ENCODE results near the gene DIS3L2.

The DIS3L2 gene

GRCh38 chr2:232001073-232001472 lies 39.6 kb downstream of the DIS3L2 start:
- no peak overlapping the region for H3K4me3 ChIP-seq
- no peak for TF ChIP-seq Cebpa-rat (IDR thresholded peaks at IDR 0.05)
- no peak overlapping the region for H3K4me2 ChIP-seq

GRCh38 chr2:232006253-232006652 lies 44.7 kb downstream of the DIS3L2 start:
- Histone ChIP-seq H3K9ac (no peak overlapping the region), H3K27me3 (no peaks in the 10 kb centered on the region), H4K20me1 (peaks cover 36% of the 10 kb centered on the region), H3K27ac (no peak overlapping the region), H3K4me1 (no peaks in the 10 kb centered on the region), H3K4me2 (no peak overlapping the region), H3K4me3 (no peak overlapping the region), H3K36me3 (peaks cover 12% of the 10 kb centered on the region), H3K9me3 (0 out of 2 replicates have a peak, but pooled peaks cover 5% of the 10 kb centered on the region)
- TF ChIP-seq Cebpa-rat (IDR thresholded peaks at IDR 0.05) = no peak

More at GRCh38 chr2:232001073-232001472, 39.6 kb downstream of the DIS3L2 start:
- Histone ChIP-seq H3K9me3 (0 out of 2 replicates have a peak, but pooled peaks cover 5% of the 10 kb centered on the region), H3K4me1 (peaks cover 1% of the 10 kb centered on the region), H3K9ac (no peak overlapping the region), H3K27ac (no peak overlapping the region), H4K20me1 (peaks cover 29% of the 10 kb centered on the region), H3K27me3 (no peaks in the 10 kb centered on the region), H3K36me3 (no peaks in the 10 kb centered on the region; the same call in 1 of the 2 replicates)

- Histone ChIP-seq H3K27me3 (no peaks in the 10 kb centered on the region), H3K36me3 (peaks cover 18% of the 10 kb centered on the region), H3K4me2 (no peak overlapping the region), H3K9ac (no peak overlapping the region), H3K9me3 (0 out of 2 replicates have a peak, but pooled peaks cover 5% of the 10 kb centered on the region), H3K4me3 (no peak overlapping the region), H3K4me1 (peaks cover 14% of the 10 kb centered on the region), H3K27ac (no peak overlapping the region), H4K20me1 (peaks cover 36% of the 10 kb centered on the region; the same call in 1 of the 2 replicates)
- TF ChIP-seq Cebpa-rat (IDR thresholded peaks at IDR 0.05) = no peak
Observed at GRCh38 chr2:232008907-232009638, 47.6 kb downstream of the DIS3L2 start.

- peaks cover 21% of the 10 kb centered on the region for H3K36me3 ChIP-seq
- no peak overlapping the region for H3K27ac ChIP-seq
- 0 out of 2 replicates have a peak, but pooled peaks cover 1% of the 10 kb centered on the region for H3K9me3 ChIP-seq
- H3K4me2 ChIP-seq = no peak overlapping the region
- TF ChIP-seq Cebpa-rat (IDR thresholded peaks at IDR 0.05) = no peak
- no peak overlapping the region for H3K9ac ChIP-seq
- H3K27me3 ChIP-seq = no peaks in the 10 kb centered on the region
- H4K20me1 ChIP-seq = peaks cover 36% of the 10 kb centered on the region; the same call in 1 of the 2 replicates
- peaks cover 16% of the 10 kb centered on the region for H3K4me1 ChIP-seq
- no peak overlapping the region for H3K4me3 ChIP-seq
Observed at GRCh38 chr2:232009639-232010274, 48.2 kb downstream of the DIS3L2 start.

GRCh38 chr2:232013701-232014353 lies 52.3 kb downstream of the DIS3L2 start:
- H3K27ac ChIP-seq = no peak overlapping the region
- H3K9ac ChIP-seq = no peak overlapping the region
- no peaks in the 10 kb centered on the region for H3K9me3 ChIP-seq
- H4K20me1 ChIP-seq = peaks cover 26% of the 10 kb centered on the region; the same call in 1 of the 2 replicates
- TF ChIP-seq Cebpa-rat (IDR thresholded peaks at IDR 0.05) = no peak
- H3K36me3 ChIP-seq = peaks cover 48% of the 10 kb centered on the region
- peak overlapping the region; percentile 44 for H3K4me2 ChIP-seq
- H3K27me3 ChIP-seq = no peaks in the 10 kb centered on the region
- H3K4me1 ChIP-seq = peaks cover 16% of the 10 kb centered on the region
- H3K4me3 ChIP-seq = no peak overlapping the region

GRCh38 chr2:232014681-232015080 lies 53.2 kb downstream of the DIS3L2 start:
- Histone ChIP-seq H3K9ac (no peak overlapping the region), H3K4me3 (no peak overlapping the region), H3K4me2 (no peak overlapping the region), H3K27ac (no peak overlapping the region), H4K20me1 (peaks cover 21% of the 10 kb centered on the region; the same call in 1 of the 2 replicates), H3K27me3 (no peaks in the 10 kb centered on the region), H3K36me3 (peaks cover 50% of the 10 kb centered on the region), H3K9me3 (no peaks in the 10 kb centered on the region), H3K4me1 (peaks cover 16% of the 10 kb centered on the region)
- no peak for TF ChIP-seq Cebpa-rat (IDR thresholded peaks at IDR 0.05)

GRCh38 chr2:232018181-232018580 lies 56.7 kb downstream of the DIS3L2 start:
- peaks cover 4% of the 10 kb centered on the region; the same call in 1 of the 2 replicates for H4K20me1 ChIP-seq
- H3K36me3 ChIP-seq = peaks cover 75% of the 10 kb centered on the region
- H3K4me2 ChIP-seq = no peak overlapping the region
- H3K27ac ChIP-seq = no peak overlapping the region
- H3K9me3 ChIP-seq = no peaks in the 10 kb centered on the region
- H3K27me3 ChIP-seq = no peaks in the 10 kb centered on the region
- no peak overlapping the region for H3K9ac ChIP-seq
- no peak overlapping the region for H3K4me3 ChIP-seq
- no peak for TF ChIP-seq Cebpa-rat (IDR thresholded peaks at IDR 0.05)
- H3K4me1 ChIP-seq = peaks cover 11% of the 10 kb centered on the region

- Histone ChIP-seq H3K4me2 (no peak overlapping the region), H3K27ac (no peak overlapping the region), H3K4me1 (no peaks in the 10 kb centered on the region), H4K20me1 (no peaks in the 10 kb centered on the region), H3K27me3 (no peaks in the 10 kb centered on the region), H3K9ac (no peak overlapping the region), H3K36me3 (peaks cover 84% of the 10 kb centered on the region), H3K4me3 (no peak overlapping the region), H3K9me3 (no peaks in the 10 kb centered on the region)
- TF ChIP-seq Cebpa-rat (IDR thresholded peaks at IDR 0.05) = no peak
Observed at GRCh38 chr2:232022718-232023117, 61.2 kb downstream of the DIS3L2 start.

GRCh38 chr2:232023426-232023825 lies 61.9 kb downstream of the DIS3L2 start:
- no peak for TF ChIP-seq Cebpa-rat (IDR thresholded peaks at IDR 0.05)
- peaks cover 3% of the 10 kb centered on the region for H3K4me1 ChIP-seq
- peaks cover 77% of the 10 kb centered on the region for H3K36me3 ChIP-seq
- H3K27ac ChIP-seq = no peak overlapping the region
- H4K20me1 ChIP-seq = no peaks in the 10 kb centered on the region
- H3K9me3 ChIP-seq = no peaks in the 10 kb centered on the region
- no peak overlapping the region for H3K4me2 ChIP-seq
- H3K4me3 ChIP-seq = no peak overlapping the region
- H3K9ac ChIP-seq = no peak overlapping the region
- no peaks in the 10 kb centered on the region for H3K27me3 ChIP-seq

All from BLaER1 (cell line).